Peyer's patch (tissue), 4 donors: Measurements from ENCODE around the gene MYLK4. TPM values are rescaled to one million over a fixed set of nuclear protein-coding genes. Genes with fewer than 3 reads are reported as not detected.

Experiments
- DNase-seq, 3 donors: peaks; one replicate each; pipeline ENCODE4 v3.0.0-alpha.2; 2017 to 2019
- H3K27ac ChIP-seq, 4 donors: fragments of 200-600 bp; sonication (generic); one replicate each; pipeline ENCODE4 v1.5.1; 2016 to 2019
- H3K27me3 ChIP-seq, 2 donors: fragments of 200-600 bp; sonication (generic); one replicate each; pipeline ENCODE4 v1.5.1; 2019
- H3K36me3 ChIP-seq, 3 donors: fragments of 200-600 bp; sonication (generic); one replicate each; pipeline ENCODE4 v1.5.1; 2016 to 2019
- H3K4me1 ChIP-seq, 4 donors: fragments of 200-600 bp; sonication (generic); one replicate each; pipeline ENCODE4 v1.5.1; 2016 to 2019
- H3K4me3 ChIP-seq, 4 donors: fragments of 200-600 bp; sonication (generic); 1 replicate in 3 of 4; 2 replicates in 1 of 4; pipeline ENCODE4 v1.5.1; 2016 to 2019; ENCODE audit warnings: mild to moderate bottlenecking in 1 of 4
- H3K9me3 ChIP-seq, 4 donors: fragments of 200-600 bp; sonication (generic); one replicate each; pipeline ENCODE4 v1.5.1; 2016 to 2019; ENCODE audit warnings: mild to moderate bottlenecking in 1 of 4
- CTCF ChIP-seq, 6 experiments: fragments of 450-650 bp in 4 of 6; fragments of 200-600 bp in 2 of 6; sonication (generic) in 1 of 6; IDR thresholded peaks; one replicate each; pipeline ENCODE4 v1.5.1; 2017 to 2019; ENCODE audit warnings: antibody characterized with exemption in 6 of 6, mild to moderate bottlenecking in 3 of 6, moderate library complexity in 1 of 6
- POLR2A ChIP-seq, 2 donors: fragments of 450-650 bp; IDR thresholded peaks; one replicate each; pipeline ENCODE4 v1.5.1; 2017; ENCODE audit warnings: antibody characterized with exemption in 2 of 2, mild to moderate bottlenecking in 2 of 2, moderate library complexity in 2 of 2
- total RNA-seq, 4 donors: library from RNA; depleted of rRNA; stranded (reverse); fragments of >200 nt; gene quantifications; one replicate each; pipeline ENCODE4 v1.1.0, GENCODE V29; 2016

MYLK4 gene
- total RNA-seq, 4 donors from 2014 or later = 0.35 to 2.4 (median 0.81) TPM

- Histone ChIP-seq H3K4me1 (peaks cover 0 to 4% (median 0%) of the 10 kb centered on the region in 4 donors), H3K27me3 (no peaks in the 10 kb centered on the region), H3K36me3 (no peaks in the 10 kb centered on the region), H3K27ac (no peak overlapping the region), H3K9me3 (no peaks in the 10 kb centered on the region), H3K4me3 (no peak overlapping the region)
- no peak for TF ChIP-seq POLR2A (IDR thresholded peaks at IDR 0.05)
- DNase-seq = no peak
Observed at GRCh38 chr6:2753743-2754142, 3.0 kb upstream of the MYLK4 start.

- Histone ChIP-seq H3K27ac (no peak overlapping the region), H3K4me3 (no peak overlapping the region), H3K27me3 (no peaks in the 10 kb centered on the region), H3K9me3 (no peaks in the 10 kb centered on the region), H3K36me3 (no peaks in the 10 kb centered on the region), H3K4me1 (peaks cover 0 to 4% (median 0%) of the 10 kb centered on the region in 4 donors)
- TF ChIP-seq CTCF (IDR thresholded peaks at IDR 0.05) (no peak), POLR2A (IDR thresholded peaks at IDR 0.05) (no peak)
- no peak for DNase-seq
Observed at GRCh38 chr6:2753110-2753489, 2.4 kb upstream of the MYLK4 start.

DNA sequence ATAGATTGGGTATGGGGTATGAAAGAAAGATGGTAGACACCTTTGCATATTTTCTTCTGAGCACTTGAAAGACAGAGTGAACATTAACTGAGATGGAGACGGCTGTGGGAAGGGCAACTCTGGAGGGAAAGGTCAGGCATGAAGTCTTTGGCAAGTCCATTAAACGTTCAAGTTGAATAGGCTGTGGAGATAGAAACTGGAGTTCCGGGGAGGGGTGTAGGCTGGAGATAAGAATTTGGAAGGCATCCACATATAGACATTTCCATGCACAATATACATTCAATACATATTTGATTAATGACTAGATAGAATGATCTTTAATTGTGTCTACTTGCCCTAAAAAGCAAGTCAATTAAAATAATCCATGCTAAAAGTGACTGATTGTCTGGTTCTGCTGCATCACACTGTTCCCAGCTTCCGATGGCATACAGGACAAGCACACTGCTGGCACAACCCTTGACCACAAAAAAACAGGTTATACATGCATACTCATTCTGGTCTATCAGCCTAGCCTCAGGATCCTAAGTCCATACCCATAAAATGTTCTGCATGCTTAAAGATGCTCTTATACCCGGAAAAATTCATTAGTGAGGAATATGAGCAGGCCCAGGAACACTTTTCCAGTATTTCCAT is 1.9 kb upstream of the MYLK4 start:
- Histone ChIP-seq H3K27me3 (no peaks in the 10 kb centered on the region), H3K36me3 (no peaks in the 10 kb centered on the region), H3K4me3 (no peak overlapping the region), H3K9me3 (no peaks in the 10 kb centered on the region), H3K4me1 (peaks cover 0 to 4% (median 0%) of the 10 kb centered on the region in 4 donors), H3K27ac (no peak overlapping the region)
- TF ChIP-seq POLR2A (IDR thresholded peaks at IDR 0.05) (no peak), CTCF (IDR thresholded peaks at IDR 0.05) (no peak)
- DNase-seq = no peak

GRCh38 chr6:2751871-2752270 is 1.1 kb upstream of the MYLK4 start:
- H3K4me3 ChIP-seq = no peak overlapping the region
- H3K36me3 ChIP-seq = no peaks in the 10 kb centered on the region
- H3K27me3 ChIP-seq = no peaks in the 10 kb centered on the region
- H3K4me1 ChIP-seq = peaks cover 0 to 3% (median 0%) of the 10 kb centered on the region in 4 donors
- H3K27ac ChIP-seq = no peak overlapping the region
- no peak for DNase-seq
- no peaks in the 10 kb centered on the region for H3K9me3 ChIP-seq
- TF ChIP-seq CTCF (IDR thresholded peaks at IDR 0.05) (no peak), POLR2A (IDR thresholded peaks at IDR 0.05) (no peak)

DNA sequence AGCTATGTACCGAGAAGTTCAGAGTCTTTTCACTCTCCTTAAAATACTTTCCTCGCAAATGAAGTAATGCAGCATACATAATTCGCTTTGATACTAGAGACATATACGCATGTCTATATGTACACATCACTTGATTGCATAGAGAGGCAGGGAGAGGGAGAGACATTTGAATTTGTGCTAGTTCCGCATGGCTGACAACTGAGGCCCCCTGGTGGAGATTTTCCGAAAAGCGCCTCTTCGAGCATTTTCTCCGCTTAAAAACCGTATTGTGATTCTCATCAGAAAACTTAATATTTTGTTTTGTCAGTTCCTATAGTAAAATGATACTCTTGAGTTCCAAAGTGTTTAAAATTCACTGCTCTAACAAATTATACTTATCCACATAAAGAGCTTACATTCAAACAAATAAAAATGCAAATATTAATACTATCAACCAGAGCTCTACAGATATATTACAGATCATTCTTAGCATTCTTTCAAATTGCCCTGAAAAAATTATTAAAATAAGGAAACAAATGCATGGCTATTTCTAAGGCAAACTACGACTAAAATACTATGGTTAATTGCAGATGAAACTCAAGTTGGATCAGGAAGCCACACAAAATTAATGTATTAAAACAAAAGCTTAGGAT is 637 bp downstream of the MYLK4 start:
- H3K4me3 ChIP-seq = no peak overlapping the region
- DNase-seq = peak in 2 of 3 donors; percentile 38 to 85
- no peak overlapping the region for H3K27ac ChIP-seq
- no peaks in the 10 kb centered on the region for H3K36me3 ChIP-seq
- no peaks in the 10 kb centered on the region for H3K4me1 ChIP-seq
- no peaks in the 10 kb centered on the region for H3K9me3 ChIP-seq
- no peaks in the 10 kb centered on the region for H3K27me3 ChIP-seq
- peak; percentile 73 to 89 (median 80) for TF ChIP-seq CTCF (IDR thresholded peaks at IDR 0.05)
- TF ChIP-seq POLR2A (IDR thresholded peaks at IDR 0.05) = no peak

- H3K9me3 ChIP-seq = no peaks in the 10 kb centered on the region
- TF ChIP-seq CTCF (IDR thresholded peaks at IDR 0.05) (no peak), POLR2A (IDR thresholded peaks at IDR 0.05) (no peak)
- DNase-seq = no peak
- H3K4me1 ChIP-seq = no peaks in the 10 kb centered on the region
- no peaks in the 10 kb centered on the region for H3K27me3 ChIP-seq
- no peaks in the 10 kb centered on the region for H3K36me3 ChIP-seq
- H3K4me3 ChIP-seq = no peak overlapping the region
- H3K27ac ChIP-seq = no peak overlapping the region
Observed at GRCh38 chr6:2748183-2748582, 2.5 kb downstream of the MYLK4 start.
